Suppressor macrophage treated with lipopolysaccharide for 1 hour (primary cell): ENCODE measurements around the gene EFHD2.

Source experiments
- DNase-seq, 3 donors: peaks; one replicate each; pipeline ENCODE4 v3.0.0-alpha.2; 2020 to 2022

Gene EFHD2

GRCh38 chr1:15432324-15432723 is 22.6 kb downstream of the EFHD2 start:
- no peak for DNase-seq

- DNase-seq = no peak
Measured at GRCh38 chr1:15433471-15433870, 23.8 kb downstream of the EFHD2 start.

GRCh38 chr1:15434739-15435138 is 25.1 kb downstream of the EFHD2 start:
- peak; percentile 75 to 86 (median 85) for DNase-seq

- no peak for DNase-seq
Measured at GRCh38 chr1:15435239-15436077, 25.8 kb downstream of the EFHD2 start.

GRCh38 chr1:15436881-15437442 is 27.3 kb downstream of the EFHD2 start:
- DNase-seq = no peak

- DNase-seq = no peak
Measured at GRCh38 chr1:15439325-15439724, 29.6 kb downstream of the EFHD2 start.

- DNase-seq = no peak
Measured at GRCh38 chr1:15440357-15440756, 30.7 kb downstream of the EFHD2 start.

GRCh38 chr1:15441247-15441646 is 31.6 kb downstream of the EFHD2 start:
- no peak for DNase-seq

GRCh38 chr1:15442119-15442518 is 32.4 kb downstream of the EFHD2 start:
- DNase-seq = no peak

- no peak for DNase-seq
Measured at GRCh38 chr1:15442759-15443158, 33.1 kb downstream of the EFHD2 start.

GRCh38 chr1:15443281-15443680 is 33.6 kb downstream of the EFHD2 start:
- no peak for DNase-seq

GRCh38 chr1:15444468-15445389 is 35.0 kb downstream of the EFHD2 start:
- DNase-seq = no peak

GRCh38 chr1:15445390-15446122 is 35.9 kb downstream of the EFHD2 start:
- DNase-seq = no peak

- no peak for DNase-seq
Measured at GRCh38 chr1:15446212-15446611, 36.5 kb downstream of the EFHD2 start.

- DNase-seq = no peak
Measured at GRCh38 chr1:15448877-15449462, 39.3 kb downstream of the EFHD2 start.

GRCh38 chr1:15449567-15449966 is 39.9 kb downstream of the EFHD2 start:
- DNase-seq = no peak

GRCh38 chr1:15451014-15451722 is 41.5 kb downstream of the EFHD2 start:
- no peak for DNase-seq

GRCh38 chr1:15452216-15452615 is 42.5 kb downstream of the EFHD2 start:
- DNase-seq = no peak

GRCh38 chr1:15452866-15453571 is 43.3 kb downstream of the EFHD2 start:
- DNase-seq = no peak

- no peak for DNase-seq
Measured at GRCh38 chr1:15453734-15454133, 44.0 kb downstream of the EFHD2 start.

GRCh38 chr1:15454256-15454655 is 44.6 kb downstream of the EFHD2 start:
- DNase-seq = no peak
